GM19452 (cell line): Measurements from ENCODE around the gene SLC25A39.

ENCODE experiments used
- ATAC-seq: cut with Tn5 transposase; IDR thresholded peaks from one replicate; pipeline ENCODE4 v1.9.1; 2021; ENCODE audit not compliant: unreplicated experiment

The SLC25A39 gene

DNA sequence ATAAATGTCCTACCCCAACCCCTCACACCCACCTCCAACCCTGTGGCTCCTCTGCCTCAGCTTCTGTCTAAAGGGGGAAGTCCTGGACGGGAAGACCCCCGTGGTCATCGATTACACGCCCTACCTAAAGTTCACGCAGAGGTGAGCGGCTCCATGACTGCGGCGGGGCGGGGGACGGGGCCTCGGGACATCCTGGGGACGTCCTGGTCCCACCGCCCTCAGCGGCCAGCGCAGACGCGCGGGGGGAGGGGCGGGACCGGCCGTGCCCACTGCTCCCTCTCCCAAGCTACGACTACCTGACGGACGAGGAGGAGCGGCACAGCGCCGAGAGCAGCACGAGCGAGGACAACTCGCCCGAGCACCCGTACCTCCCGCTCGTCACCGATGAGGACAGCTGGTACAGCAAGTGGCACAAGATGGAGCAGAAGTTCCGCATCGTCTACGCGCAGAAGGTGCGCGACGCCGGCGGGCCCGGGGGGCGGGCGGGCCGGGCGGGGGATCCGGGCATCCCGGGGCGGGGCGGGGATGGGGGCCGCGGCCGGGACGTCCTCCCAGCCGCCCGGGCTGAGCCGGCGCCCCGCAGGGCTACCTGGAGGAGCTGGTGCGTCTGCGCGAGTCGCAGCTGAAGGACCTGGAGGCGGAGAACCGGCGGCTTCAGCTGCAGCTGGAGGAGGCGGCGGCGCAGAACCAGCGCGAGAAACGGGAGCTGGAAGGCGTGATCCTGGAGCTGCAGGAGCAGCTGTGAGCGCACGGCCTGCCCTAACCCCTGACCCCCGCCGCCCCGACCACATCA, 9.6 kb downstream of the SLC25A39 start:
- ATAC-seq, result no peak

DNA sequence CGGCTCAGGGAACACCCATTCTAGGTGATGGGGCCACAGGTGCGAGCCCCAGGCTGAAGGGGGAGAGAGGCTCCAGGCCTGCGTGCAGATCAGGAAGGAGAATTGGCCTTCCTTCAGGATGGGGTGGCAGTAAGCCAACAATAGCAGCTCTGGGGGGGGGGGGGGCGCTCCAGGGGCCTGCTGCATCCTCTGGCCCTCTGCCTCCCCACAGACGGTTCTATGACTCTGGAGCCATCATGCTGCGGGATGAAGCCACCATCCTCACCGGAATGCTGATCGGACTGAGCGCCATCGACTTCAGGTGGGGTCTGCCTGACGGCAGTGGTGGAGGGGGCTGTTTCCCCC, 10.1 kb downstream of the SLC25A39 start:
- ATAC-seq, result no peak

DNA sequence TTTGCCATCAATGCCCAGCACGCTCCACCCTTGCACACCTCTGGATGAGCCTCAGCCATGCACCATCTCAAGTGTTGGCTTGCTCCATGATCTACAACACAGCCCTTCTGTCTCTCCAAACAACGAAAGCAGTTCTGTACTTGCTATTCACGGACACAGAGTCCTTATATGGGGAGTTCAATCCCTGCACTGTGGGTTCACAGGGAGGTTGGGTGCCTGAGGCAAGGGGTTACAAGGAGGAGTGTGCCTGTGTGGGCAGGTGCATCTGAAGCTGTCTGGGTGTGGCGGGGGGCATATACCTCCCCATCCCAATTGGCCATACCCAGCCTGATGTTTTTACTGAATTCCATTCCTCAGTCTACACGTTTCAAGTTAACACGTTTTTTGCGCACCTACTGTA, 10.6 kb downstream of the SLC25A39 start:
- ATAC-seq, result no peak

DNA sequence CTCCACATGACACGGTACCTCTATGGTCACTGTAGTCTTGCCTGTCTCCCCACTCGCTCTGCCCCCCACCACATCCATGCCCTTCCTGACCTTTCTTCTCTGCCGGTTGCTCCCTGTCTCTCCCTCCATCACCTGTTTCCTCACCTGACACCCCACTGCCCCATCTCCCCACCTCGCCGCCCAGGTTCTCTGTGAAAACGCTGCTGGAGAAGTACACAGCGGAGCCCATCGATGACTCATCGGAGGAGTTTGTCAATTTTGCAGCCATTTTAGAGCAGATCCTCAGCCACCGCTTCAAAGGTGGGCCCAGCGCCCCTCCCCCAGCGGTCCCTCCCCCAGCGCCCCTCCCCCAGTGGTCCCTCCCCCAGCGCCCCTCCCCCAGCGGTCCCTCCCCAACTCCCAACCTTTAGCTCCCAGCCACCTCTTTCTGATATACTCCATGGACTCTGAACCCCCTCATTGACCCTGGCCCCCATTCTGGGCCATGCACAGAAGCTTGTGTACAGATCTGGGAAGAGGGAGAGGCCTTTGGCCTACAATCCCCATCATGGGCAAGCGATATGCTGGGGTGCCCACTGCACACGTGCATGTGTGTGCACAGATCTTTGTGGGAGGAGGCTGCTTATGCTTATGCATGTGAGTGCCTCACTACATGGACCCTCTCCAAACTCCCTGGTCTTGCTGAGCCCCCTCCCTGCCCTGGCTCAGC, 12.1 kb downstream of the SLC25A39 start:
- ATAC-seq, result no peak

DNA sequence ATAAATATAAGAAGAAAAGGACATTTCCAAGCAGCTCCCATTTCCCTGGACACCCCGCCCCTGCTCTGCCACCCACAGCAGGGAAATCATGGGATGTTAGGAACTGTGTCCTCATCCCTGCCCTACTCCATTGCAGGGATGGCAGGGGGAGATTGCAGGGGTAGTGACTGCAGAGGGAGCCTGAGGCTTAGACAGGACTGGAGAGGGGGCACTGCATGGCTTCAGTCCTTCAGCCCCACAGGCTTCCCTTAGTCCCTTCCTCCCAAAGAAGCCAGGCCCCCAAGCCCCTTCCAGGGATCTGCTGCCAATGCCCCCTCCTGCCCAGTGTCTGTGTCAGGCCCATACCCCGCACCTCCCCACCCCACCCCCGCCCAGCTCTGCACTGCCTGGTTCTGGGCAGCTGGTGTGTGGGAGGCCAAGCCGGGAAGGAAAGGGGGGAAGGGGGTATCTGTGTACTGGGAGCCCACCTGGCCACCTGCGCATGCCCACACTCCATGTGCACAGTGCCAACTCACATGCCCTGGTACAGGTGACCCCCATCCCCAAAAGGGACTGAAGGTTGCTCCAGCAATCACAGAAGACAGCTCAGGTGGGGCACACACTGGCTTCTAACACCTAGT, 13.0 kb downstream of the SLC25A39 start:
- ATAC-seq, result no peak

DNA sequence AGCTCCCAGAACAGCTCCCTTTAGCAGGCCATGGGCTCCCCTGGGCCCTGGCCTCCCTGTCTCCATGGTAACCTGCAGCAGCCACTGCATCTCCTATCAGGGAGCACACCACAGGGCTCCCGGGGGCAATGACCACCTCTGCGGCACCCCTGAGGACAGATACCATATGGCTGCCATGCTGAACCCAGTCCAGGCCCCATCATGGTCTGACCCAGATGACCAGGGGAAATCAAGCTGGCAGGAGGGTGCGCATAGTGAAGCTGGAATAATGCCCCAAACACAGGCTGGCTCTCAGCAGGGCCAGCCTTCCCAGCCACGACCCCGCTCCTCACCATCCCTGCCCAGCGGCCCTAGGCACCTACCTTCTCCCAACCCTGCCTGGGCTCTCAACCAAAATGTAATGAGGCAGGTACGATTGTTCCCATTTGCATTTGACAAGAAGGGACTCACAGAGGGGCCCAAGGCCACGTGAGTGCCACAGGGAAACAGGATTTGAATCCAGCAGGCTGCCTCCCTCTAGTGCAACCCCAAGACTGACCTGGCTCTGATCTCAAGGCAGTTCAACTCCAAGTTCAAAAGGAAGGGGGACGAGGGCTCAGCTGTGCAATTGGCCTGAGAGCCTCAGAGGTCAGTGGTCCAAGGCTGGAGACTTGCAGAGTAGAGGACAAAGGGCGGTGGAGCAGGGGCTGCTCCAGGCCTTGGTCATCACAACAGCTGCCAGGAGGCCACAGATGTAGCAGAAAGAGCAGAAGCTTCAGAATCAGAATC, 13.8 kb downstream of the SLC25A39 start:
- ATAC-seq, result no peak

DNA sequence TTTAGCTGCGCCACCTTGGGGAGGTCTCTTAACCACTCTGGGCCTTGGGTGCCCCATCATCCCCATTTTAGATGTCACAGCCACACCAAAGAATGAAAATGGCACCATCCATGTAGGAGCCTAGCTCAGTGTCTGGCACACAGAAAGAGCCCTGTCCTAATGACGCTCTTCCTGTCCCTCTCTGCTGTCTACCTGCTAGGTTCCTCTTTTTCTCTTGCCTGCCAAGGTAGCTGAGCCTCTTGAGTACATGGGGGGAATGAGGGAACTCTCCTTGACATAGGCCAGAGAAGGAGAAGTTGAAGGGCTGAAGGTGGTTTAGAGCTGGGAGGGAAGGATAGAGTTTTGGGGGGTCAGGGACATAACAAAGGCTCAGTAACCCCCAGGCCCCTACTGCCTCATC, 14.4 kb downstream of the SLC25A39 start:
- ATAC-seq, result no peak

DNA sequence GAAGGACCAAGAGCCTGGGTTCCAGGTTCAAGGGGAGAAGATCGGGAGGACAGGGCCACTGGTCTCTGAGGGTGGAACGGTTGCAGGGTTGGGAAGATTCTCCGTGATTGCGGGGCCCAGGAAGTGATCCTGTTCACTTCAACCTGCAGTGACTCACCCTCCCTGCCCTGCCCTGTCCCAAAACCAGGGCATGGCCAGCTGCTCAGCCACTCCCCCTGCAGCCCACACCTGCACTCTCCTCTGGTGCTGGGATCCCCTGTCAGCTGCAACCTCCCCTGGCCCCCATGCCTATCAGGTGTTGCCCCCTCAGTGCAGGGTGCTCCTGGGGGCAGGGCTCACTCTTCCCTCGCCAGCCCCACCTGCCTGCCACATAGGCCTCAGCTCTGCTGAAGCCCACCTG, 15.2 kb downstream of the SLC25A39 start:
- ATAC-seq, result no peak

DNA sequence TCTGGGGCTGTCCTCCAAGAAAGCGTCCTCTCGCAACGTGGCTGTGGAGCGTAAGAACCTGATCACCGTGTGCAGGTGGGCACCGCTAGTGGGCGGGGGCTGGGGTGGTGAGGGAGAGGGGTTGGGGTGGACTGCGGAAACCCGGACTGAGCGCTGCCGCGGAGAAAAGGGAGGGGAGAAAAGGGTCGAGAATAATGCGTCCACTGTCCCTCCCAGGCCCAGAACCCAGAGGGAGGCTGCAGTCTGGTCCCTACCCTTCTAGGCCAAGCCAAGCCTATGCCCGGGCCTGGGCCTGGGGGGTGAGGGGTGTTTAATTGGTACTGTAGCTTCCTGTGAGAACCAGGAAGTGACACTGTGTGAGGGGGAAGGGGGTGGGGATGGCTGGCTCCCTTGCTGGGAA, 15.8 kb downstream of the SLC25A39 start:
- no peak for ATAC-seq

DNA sequence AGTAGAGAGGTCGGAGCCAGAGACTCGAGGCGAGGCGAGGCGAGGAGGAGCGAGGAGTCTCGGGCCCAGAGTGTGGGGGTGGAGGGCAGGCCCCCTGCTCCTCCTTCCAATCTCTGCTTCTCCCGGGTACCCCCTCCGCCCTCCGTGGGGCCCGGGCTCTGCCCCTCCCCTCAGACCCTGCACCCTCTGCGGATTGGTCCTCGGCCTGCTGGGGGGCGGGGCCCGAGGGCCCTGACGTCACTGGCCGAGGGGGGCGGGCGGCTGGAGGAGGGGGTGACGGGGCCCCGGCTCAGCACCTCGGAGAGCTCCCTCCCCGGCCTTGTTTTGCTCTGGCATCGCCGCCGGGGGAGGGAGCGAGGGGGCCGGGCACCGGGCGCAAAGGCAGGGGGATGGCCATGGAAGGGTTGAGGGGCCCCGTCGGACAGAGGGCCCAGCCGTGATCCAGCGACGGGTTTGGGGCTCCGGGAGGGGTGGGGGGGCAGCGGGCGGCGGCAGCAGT, 16.3 kb downstream of the SLC25A39 start, which contains the start of gene RUNDC3A:
Gene RUNDC3A, plus strand, starts transcription at position 282 of the 499 bp plus-strand sequence. CDS start 232 bp downstream, outside the sequence.
- ATAC-seq, result no peak

DNA sequence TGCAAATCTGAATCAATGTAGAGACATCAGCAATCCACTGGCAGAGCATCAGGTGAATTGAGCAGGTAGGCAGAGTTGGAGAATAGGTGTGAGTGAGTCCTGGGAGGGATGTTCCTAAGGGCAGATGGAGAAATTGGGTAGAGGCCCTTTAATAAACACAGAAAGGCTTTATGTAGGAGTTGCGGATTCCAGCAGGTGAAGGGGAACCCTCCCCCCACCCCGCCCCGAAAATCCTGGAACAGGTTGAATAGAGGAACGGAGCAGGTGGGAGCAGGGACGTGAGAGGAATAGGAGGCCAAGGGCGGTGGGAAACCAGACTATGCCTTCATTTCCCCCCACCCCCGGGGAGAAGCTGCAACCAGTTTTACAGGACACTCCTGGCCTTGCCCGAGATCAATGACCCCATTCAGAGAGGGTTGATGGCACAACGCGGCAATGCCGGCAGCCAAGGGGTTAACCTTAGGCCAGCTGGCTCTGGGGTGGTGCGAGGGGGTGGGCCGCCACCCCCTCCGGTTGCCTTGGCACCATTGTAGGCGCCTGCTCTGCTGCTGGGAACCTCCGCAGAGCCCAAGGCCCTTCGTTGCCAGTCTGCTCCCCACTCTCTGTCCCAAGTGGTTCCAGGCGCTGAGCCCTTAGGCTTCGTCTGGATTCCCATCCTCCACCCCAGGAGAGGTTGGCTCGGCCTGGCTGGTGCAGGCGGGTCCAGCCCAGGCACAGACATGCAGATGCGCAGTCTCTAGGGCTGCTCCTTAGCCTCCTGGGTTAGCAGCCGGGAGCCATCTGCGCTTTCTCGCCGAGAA, 17.0 kb downstream of the SLC25A39 start:
- no peak for ATAC-seq

DNA sequence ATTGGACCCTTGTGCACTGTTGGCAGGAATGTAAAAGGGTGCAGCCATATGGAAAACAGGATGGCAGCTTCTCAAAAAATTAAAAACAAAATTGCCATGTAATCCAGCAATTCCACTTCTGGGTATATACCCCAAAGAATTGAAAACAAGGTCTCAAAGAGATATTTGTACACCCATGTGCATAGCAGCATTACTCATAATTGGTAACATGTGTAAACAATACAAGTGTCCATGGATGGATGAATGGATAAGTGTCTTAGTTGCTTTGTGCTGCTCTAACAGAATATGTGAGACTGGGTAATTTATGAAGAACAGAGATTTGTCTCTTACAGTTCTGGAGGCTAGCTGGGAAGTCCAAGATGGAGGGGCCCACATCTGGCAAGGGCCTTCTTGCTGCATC, 20.0 kb downstream of the SLC25A39 start:
- no peak for ATAC-seq

DNA sequence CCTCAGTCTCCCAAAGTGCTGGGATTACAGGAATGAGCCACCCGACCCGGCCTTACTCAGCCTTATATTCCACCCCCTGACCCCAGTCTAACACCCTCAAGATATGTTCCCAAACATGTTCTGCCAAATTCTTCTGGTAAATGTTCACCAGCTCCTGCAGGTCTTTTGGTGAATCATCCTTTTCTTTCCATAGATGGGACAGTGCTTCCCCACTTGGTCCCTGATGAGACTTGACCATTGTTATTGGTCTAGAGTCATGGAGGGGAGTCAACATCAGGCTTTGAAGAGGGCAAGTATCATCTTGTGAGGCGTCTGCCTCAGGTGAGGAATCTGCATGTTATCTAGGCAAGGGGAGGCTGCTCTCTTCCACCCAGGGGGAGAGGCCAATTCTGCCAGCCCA, 26.6 kb downstream of the SLC25A39 start:
- ATAC-seq, result no peak

DNA sequence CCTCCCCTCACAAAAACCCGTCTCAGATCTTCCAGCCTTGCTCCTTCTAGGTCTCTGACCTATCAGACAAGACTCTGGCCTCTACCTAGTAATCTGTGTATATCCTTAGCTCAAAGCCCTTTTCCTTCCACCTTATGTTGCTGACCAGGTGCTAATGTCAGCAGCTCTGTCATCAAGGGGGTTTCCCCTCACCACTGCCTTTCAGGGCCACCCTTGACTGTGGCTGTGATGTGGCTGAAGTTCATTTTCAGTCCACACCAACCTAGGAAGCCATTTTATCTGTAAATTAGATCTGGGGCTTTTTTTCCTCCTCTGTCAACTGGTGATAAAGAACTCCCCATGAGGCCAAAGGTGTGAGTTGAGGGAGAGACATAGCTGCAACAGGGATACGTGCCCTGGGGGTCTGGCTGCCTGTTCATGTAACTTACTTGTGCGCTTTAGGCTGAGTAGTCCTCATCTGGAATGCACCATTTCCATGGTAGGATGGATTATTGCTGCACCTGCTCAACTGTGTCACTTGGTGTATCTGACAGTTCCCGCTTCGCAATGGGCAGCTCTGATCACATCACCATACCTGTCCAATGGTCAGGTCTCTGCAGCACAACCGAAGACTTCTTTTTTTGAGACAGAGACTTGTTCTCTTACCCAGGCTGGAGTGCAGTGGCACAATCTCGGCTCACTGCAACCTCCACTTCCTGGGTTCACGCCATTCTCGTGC, 31.0 kb downstream of the SLC25A39 start:
- no peak for ATAC-seq

DNA sequence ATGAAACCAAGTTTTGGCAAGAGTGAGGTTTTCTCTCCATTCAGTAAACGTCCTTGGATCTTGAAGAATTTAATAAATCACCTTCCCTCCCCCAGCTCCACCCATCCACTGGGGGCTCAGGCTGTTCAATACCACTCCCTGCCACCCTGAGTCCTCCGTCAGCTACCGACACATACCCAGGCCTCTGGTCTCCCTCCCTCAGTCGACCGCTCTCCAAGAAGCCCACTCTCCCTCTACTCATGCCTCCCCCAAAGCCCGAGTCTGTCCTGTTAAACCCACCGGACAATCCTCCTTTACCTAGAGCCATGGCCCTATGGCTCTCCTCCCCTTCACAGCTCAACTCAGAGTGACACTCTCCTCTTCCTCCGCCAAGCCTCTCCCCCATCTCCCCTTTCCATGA, 37.0 kb downstream of the SLC25A39 start:
- no peak for ATAC-seq

DNA sequence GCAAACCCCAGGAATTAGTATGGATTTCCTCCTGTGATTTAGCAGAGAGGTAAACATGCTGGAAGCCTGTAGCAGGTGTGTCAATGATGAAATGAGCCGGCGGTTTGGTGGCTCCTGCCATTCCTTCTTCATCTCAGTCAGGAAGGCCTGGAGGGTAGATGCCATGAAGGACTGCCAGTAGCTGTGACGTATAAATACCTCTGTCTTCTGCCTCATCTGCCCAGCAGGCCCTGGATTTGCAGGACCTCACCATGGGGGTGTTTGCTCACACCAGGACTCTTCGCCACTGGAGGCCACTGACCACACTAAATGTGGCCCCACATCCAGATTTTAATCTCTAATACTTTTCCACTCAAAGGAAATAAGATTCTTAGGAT, 40.6 kb downstream of the SLC25A39 start:
- ATAC-seq, result no peak

DNA sequence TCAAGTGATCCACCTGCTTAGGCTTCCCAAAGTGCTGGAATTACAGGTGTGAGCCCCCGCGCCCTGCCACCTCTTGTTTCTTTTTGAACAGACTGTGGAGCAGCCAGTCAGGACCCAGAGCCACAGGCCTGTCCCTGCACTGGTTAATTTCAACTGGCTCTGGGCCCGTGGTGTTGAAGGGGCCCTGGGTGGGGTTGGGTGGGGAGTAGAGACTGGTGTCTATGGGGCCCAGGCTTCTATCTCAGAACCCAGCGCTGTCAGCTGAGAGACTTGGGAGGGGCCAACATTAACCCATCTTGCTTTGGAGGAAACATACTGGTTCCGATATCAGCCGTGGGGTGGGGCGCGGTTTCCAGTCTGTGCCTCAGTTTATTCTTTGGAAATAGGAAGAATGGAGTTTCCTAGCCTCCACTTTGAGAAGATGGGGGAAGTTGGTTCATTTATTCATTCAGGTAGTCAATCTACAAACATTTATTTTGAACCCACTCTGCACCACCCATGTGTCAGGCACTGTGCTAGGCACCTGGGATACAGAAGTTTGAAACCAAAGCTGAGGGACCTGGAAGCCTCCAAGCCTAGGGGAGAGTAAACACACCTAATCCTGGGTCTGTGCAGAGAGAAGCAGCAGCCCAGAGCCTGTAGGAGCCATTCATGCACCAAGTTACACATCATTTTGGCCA, 41.1 kb downstream of the SLC25A39 start:
- no peak for ATAC-seq

DNA sequence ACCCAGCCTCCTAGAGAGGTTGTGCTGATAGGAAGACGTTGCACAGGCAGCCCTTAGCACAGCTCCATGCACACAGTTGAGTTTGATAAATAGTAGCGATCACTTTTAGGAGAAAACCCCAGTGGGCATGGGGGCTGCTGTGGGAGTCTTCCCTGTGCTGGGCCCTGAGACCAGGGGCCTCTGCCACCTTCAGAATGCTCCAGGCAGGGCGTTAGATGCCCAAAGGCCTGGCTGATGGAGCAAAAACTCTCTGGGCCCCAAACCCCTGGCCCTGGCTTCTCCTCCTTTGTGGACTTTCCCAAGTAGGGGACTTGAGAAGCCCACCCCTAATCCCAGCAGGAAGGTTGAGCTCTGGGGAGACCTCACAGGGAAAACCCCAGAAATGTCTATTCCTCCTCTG, 42.4 kb downstream of the SLC25A39 start:
- ATAC-seq, result no peak

DNA sequence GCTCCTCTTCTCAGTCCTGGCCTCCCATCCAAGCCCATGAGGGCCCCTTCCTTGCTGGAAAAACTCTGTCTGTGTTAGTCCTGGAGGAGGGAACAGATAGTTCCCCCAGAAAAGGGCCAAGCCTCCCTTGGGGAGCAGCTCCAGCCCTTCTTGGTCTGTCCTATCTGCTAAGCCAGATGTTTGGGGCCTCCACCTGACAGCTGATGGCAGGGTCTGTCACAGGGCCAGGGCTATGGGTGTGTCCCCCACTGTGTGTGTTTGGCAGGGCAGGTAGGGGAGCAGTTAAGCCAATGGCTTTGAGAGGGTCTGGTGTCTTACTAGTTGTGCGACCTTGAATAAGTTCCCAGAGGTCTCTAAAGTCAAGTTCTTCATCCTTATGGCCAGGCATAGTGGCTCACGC, 43.1 kb downstream of the SLC25A39 start:
- no peak for ATAC-seq
